Retinal pigment epithelial cell (primary cell): ENCODE data around the gene SLC25A3.

Source experiments
- DNase-seq: peaks from one replicate; pipeline ENCODE4 v3.0.0-alpha.2; 2010; ENCODE audit warnings: low read depth
- H3K4me3 ChIP-seq: 2 replicates; pipeline ENCODE4 v1.5.1; 2011; ENCODE audit warnings: mild to moderate bottlenecking, low read length, control low read depth, moderate library complexity
- TF ChIP-seq, protein P1 (sequence below): conservative IDR thresholded peaks from 2 replicates; pipeline ENCODE4 v1.5.1; 2011; ENCODE audit warnings: low read depth, low read length, control low read depth, inconsistent platforms

SLC25A3 gene

DNA sequence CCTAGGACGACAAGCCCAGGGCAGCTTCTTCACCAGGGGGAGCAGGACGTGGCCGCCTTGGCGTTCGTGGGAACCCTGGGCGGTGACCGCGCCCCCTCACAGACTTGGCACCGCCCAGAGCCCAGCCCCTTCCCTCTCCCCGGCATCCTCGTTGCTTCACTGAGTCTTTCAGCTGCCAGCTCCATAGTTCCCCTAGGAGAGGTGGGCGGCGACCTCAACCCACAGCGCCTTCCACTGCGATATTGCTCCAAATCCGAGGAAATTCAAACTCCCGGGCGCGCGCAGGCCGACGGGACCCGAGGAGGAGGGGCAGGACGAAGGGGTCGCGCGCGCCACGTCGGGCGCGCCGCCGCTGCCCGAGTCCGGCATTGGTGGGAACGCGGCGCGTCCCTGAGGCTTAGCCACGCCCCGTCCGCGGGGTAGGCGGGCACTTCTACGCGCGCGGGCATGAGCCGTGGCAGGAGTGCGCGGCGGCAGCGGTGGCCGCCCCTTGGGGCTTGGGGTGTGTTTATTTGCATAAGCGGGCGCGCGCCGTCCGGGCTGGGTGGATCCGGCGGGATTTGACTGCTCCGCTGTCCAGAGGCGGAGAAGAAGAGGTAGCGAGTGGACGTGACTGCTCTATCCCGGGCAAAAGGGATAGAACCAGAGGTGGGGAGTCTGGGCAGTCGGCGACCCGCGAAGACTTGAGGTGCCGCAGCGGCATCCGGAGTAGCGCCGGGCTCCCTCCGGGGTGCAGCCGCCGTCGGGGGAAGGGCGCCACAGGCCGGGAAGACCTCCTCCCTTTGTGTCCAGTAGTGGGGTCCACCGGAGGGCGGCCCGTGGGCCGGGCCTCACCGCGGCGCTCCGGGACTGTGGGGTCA is 51.5 kb downstream of the SLC25A3 start, which contains the start of the genes APAF1 and IKBIP:
Gene APAF1 (plus strand): TSS at position 579 of the 860 bp plus-strand sequence. CDS start 3,070 bp downstream, outside the sequence.
Gene IKBIP (minus strand): TSS at position 77 of the 860 bp plus-strand sequence. CDS start 87 bp downstream, outside the sequence.
- H3K4me3 ChIP-seq = peak within 1 kb of the TSS; percentile 91
- TF ChIP-seq, protein P1, sequence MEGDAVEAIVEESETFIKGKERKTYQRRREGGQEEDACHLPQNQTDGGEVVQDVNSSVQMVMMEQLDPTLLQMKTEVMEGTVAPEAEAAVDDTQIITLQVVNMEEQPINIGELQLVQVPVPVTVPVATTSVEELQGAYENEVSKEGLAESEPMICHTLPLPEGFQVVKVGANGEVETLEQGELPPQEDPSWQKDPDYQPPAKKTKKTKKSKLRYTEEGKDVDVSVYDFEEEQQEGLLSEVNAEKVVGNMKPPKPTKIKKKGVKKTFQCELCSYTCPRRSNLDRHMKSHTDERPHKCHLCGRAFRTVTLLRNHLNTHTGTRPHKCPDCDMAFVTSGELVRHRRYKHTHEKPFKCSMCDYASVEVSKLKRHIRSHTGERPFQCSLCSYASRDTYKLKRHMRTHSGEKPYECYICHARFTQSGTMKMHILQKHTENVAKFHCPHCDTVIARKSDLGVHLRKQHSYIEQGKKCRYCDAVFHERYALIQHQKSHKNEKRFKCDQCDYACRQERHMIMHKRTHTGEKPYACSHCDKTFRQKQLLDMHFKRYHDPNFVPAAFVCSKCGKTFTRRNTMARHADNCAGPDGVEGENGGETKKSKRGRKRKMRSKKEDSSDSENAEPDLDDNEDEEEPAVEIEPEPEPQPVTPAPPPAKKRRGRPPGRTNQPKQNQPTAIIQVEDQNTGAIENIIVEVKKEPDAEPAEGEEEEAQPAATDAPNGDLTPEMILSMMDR = no peak
- peak; percentile 81 for DNase-seq

GRCh38 chr12:98645572-98646067 is 52.1 kb downstream of the SLC25A3 start:
- no peak for DNase-seq
- TF ChIP-seq, protein P1 = no peak
- H3K4me3 ChIP-seq = peak overlapping the region; percentile 91

- TF ChIP-seq, protein P1 = no peak
- peak overlapping the region; percentile 91 for H3K4me3 ChIP-seq
- DNase-seq = no peak
Measured at GRCh38 chr12:98646294-98647090, 53.0 kb downstream of the SLC25A3 start.

- TF ChIP-seq, protein P1 = no peak
- no peak overlapping the region for H3K4me3 ChIP-seq
- no peak for DNase-seq
Measured at GRCh38 chr12:98651328-98651727, 57.8 kb downstream of the SLC25A3 start.

- DNase-seq = peak; percentile 34
- TF ChIP-seq, protein P1 = peak; percentile 64
- H3K4me3 ChIP-seq = no peak overlapping the region
Measured at GRCh38 chr12:98653866-98654493, 60.5 kb downstream of the SLC25A3 start.
